Memory B cell (primary cell): Measurements from ENCODE around the gene BTG2.
"Not testable (repeated sequence)": the region's sequence is repeated elsewhere in the genome, so short reads cannot be mapped to it uniquely, and the experiment has no call there.

Experiments used
- ATAC-seq: fragments of 150-1000 bp; cut with Tn5 transposase; 2 replicates; pipeline ENCODE4 v1.10.0; 2021; ENCODE audit warnings: low read depth, mild to moderate bottlenecking, moderate library complexity
- DNase-seq, 2 donors: peaks; one replicate each; pipeline ENCODE4 v3.0.0; 2022; ENCODE audit warnings: low spot score in 2 of 2
- H3K27ac Mint-ChIP-seq: one replicate; pipeline ENCODE4 v1.8.0; 2022; ENCODE audit warnings: mild to moderate bottlenecking, moderate library complexity, mixed read lengths
- H3K27me3 Mint-ChIP-seq: one replicate; pipeline ENCODE4 v1.8.0; 2022; ENCODE audit warnings: mixed read lengths
- H3K36me3 Mint-ChIP-seq: one replicate; pipeline ENCODE4 v1.8.0; 2022; ENCODE audit warnings: mild to moderate bottlenecking, mixed read lengths
- H3K4me1 Mint-ChIP-seq: one replicate; pipeline ENCODE4 v1.8.0; 2022; ENCODE audit warnings: mixed read lengths
- H3K4me3 Mint-ChIP-seq: one replicate; pipeline ENCODE4 v1.8.0; 2022; ENCODE audit warnings: mild to moderate bottlenecking, moderate library complexity, mixed read lengths
- H3K9me3 Mint-ChIP-seq: one replicate; pipeline ENCODE4 v1.8.0; 2022; ENCODE audit warnings: mixed read lengths

BTG2 gene

DNA sequence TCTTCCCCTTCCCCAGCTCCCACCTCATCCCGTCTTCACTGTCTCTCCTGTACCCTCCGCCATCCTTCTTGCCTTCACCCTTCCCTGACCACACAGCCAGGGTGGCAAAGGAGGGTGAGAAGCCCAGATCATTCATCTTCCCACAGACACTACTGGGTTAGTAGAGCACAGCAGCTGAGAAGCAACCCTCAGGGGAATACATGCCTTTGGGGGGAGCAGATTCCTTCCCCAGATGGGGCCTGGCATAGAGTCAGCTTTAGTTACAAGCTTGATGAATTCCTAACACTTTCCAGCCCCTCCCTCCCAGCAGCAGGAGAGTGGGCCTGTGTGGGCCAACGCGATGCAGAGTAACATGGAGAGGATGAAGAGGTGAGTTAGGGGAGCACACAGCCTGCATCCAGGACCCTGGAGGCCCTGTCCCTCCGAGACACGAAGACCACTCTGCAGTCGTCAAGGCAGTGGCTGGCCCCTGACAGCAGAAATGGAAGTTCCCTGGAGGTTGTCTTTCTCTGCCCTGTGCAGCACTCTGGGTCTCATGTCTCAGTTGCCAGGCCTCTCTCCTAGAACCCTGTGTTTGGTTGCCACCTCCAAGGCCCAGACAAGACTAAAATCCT, 8.8 kb upstream of the BTG2 start:
- Mint-ChIP-seq H3K27ac (peak overlapping the region; percentile 92), H3K27me3 (no peaks in the 10 kb centered on the region), H3K4me3 (peak overlapping the region; percentile 33), H3K4me1 (peaks cover 67% of the 10 kb centered on the region), H3K36me3 (no peaks in the 10 kb centered on the region), H3K9me3 (no peaks in the 10 kb centered on the region)
- ATAC-seq = no peak
- DNase-seq = no peak

DNA sequence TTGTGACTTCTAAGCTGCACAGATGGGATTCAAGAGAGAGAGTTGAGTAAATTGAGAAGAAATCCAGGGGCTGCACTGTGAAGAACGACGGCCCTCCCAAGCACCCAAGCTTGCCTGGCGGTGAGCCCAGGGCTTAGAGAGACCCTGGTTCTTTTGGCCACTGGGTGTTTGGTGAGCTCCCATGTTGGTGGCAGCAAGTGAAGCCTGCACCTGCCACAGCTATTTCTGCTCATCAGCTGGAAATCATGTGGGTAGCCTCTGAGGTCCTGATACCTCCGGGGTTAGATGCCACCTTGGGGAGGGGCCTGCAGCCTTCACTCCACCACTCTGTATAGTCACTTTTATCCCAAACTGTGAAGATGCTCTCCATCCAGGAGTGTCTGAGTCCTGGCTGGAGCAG, 6.2 kb upstream of the BTG2 start:
- ATAC-seq = peak; percentile 79
- Mint-ChIP-seq H3K9me3 (no peaks in the 10 kb centered on the region), H3K36me3 (no peaks in the 10 kb centered on the region), H3K4me3 (peak overlapping the region; percentile 62), H3K27me3 (no peaks in the 10 kb centered on the region), H3K4me1 (peaks cover 67% of the 10 kb centered on the region), H3K27ac (peak overlapping the region; percentile 92)
- peak in 1 of 2 donors; percentile 41 for DNase-seq

DNA sequence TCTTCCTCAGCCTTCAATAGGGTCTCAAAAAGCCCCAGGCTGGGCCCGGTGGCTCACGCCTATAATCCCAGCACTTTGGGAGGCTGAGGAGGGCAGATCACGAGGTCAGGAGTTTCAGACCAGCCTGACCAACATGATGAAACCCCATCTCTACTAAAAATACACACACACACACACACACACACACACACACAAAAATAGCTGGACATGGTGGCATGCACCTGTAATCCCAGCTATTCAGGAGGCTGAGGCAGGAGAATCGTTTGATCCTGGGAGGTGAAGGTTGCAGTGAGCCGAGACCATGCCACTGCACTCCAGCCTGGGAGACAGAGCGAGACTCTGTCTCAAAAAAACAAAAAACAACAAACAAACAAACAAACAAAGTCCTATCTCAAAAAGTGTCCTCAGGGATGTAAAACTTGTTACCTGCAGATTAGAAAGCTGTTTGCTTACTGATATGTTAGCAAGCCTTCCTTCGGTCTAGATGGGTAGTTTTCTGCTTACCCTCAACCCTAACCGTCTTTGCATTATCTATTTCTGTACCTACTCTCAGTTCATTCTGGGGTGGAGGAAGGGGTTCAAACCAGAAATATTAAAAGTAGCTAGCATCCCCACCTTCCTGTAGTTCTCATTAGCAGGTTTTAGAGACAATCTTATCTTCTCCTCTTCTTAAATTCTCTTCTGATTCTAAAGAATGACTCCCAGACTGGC, 5.4 kb upstream of the BTG2 start:
- not testable (repeated sequence) for H3K9me3 Mint-ChIP-seq, H3K27me3 Mint-ChIP-seq, H3K36me3 Mint-ChIP-seq, ATAC-seq, DNase-seq
- Mint-ChIP-seq H3K27ac (peak overlapping the region; percentile 92), H3K4me1 (peaks cover 70% of the 10 kb centered on the region), H3K4me3 (peak overlapping the region; percentile 62)

DNA sequence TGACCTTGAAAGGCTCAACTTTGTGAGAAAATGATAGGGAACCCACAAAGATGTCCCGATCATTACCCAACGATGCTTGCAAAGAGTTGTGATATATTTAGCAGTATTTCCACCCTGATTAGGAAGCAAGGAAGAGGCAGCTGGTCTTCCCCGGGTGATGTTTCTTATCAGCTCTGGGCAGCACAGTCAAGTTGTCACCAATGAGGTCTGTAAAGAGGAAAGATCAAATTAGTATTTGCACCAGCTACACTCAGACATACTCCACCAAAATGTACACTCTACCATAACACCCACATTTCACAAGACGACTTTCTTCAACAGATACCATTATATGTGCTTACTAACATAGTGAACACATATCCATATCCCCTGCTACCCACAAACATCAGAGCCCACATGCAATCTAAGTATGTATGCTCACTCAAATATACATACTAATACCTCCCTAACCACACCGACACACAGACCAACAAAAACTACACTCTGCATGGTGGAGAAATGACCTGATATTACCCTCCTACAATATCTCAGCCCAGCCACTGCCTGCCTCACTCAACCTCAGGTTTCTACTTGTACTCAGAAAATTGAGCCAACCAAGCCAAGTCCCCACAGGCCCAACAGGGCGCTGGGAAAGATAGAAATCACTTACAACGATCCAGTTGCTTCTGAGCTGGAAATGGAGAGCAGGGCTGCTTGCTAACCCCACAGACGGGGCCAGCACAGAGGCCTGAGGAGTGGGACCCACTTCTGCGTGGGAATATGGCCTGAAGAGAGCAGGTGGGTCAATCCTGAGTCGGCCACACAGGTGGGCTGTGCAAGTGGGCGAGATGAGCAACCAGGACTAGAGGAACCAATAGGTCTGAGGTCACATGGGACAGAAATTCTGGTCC, 4.6 kb upstream of the BTG2 start:
- Mint-ChIP-seq H3K4me1 (peaks cover 62% of the 10 kb centered on the region), H3K27me3 (no peaks in the 10 kb centered on the region), H3K27ac (peak overlapping the region; percentile 92), H3K9me3 (no peaks in the 10 kb centered on the region), H3K36me3 (no peaks in the 10 kb centered on the region), H3K4me3 (peak overlapping the region; percentile 62)
- DNase-seq (no peak), ATAC-seq (no peak)

DNA sequence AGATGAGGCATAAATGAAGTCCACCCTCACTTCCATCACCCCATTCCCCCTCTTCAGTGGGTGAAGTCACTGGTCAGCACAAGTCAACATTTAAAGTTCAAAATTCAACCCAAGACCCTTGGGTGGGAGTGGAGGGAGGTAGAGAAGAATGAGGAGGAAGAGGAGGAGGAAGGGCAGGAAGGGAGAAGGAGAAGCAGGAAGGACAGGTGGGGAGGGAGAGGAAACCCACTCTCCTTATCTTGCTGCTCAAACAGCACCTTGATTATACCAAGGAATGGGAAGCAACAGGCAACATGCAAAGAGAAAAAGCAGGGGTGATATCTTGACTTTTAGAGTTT, 4.0 kb upstream of the BTG2 start:
- H3K36me3 Mint-ChIP-seq = peaks cover 3% of the 10 kb centered on the region
- DNase-seq = no peak
- no peak overlapping the region for H3K4me3 Mint-ChIP-seq
- H3K27me3 Mint-ChIP-seq = no peaks in the 10 kb centered on the region
- H3K4me1 Mint-ChIP-seq = peaks cover 56% of the 10 kb centered on the region
- peak overlapping the region; percentile 92 for H3K27ac Mint-ChIP-seq
- H3K9me3 Mint-ChIP-seq = no peaks in the 10 kb centered on the region
- no peak for ATAC-seq

DNA sequence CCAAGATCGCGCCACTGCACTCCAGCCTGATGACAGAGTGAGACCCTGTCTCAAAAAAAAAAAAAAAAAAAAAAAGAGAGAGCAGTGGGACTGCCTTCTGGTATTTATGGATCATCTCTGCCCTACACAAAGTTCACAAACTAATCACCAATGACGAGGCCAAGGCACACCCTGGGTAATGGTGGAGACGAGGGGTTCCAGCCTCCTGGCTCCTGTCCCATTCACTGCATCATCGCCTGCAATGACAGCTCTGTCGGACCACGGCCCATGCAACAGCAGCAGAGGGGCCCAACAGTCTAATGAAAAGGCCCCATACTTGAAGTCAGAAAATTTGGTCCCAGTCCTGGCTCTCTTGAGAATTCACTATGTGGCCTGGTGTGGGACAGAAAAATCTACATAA, 2.9 kb upstream of the BTG2 start:
- ATAC-seq (no peak), DNase-seq (no peak)
- H3K27me3 Mint-ChIP-seq = no peaks in the 10 kb centered on the region
- peaks cover 53% of the 10 kb centered on the region for H3K4me1 Mint-ChIP-seq
- H3K27ac Mint-ChIP-seq = peak overlapping the region; percentile 100
- H3K9me3 Mint-ChIP-seq = no peaks in the 10 kb centered on the region
- peaks cover 14% of the 10 kb centered on the region for H3K36me3 Mint-ChIP-seq
- H3K4me3 Mint-ChIP-seq = no peak overlapping the region

DNA sequence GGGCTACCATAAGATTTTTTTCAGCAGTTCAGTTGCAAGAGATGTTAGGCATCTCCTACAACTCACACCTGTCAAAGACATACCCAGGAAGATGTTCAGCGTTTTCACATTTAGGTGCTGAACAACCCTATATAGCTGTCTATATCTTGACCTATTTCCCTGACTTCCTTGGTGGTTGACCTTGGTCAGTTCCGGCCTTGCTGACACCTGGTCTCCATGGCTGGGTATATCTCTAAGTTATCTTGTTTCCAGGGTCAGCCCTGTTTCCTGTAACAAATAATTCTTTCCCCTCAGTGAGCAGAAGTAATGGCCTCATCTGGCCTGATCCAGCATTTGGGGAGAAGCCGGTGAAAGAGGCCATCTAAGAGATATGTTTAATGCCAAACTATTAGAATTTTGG, 2.4 kb upstream of the BTG2 start:
- ATAC-seq = no peak
- Mint-ChIP-seq H3K4me3 (no peak overlapping the region), H3K27ac (peak overlapping the region; percentile 100), H3K9me3 (no peaks in the 10 kb centered on the region), H3K36me3 (peaks cover 17% of the 10 kb centered on the region), H3K27me3 (no peaks in the 10 kb centered on the region), H3K4me1 (peaks cover 53% of the 10 kb centered on the region)
- no peak for DNase-seq

DNA sequence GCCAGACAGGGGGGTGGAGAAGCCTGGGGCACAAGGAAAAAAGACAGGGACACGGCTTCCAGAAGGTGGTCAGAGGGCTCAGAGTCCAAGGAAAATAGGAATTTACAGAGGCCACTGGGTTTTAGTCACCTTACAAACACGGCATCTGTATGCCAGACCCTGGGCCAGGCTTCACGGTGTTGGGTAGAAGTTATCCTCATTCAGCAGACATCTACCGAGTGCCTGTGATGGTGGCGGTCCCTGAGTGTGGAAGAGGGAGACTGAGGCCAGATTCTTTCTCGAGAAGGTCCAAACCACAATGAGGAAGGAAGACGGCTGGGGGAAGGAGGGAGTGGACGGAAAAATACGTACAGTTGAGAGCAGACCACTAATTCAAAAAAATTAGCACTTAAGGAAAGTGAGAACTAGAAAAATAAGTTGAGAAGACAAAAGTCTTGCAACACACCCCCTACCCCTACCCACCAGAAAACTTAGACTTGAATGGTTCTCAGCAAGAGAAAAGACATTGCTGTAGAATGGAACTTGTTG, 864 bp upstream of the BTG2 start:
- Mint-ChIP-seq H3K27me3 (no peaks in the 10 kb centered on the region), H3K36me3 (peaks cover 33% of the 10 kb centered on the region), H3K4me1 (peaks cover 50% of the 10 kb centered on the region), H3K4me3 (peak overlapping the region; percentile 90), H3K9me3 (no peaks in the 10 kb centered on the region), H3K27ac (peak overlapping the region; percentile 100)
- DNase-seq (no peak), ATAC-seq (no peak)

DNA sequence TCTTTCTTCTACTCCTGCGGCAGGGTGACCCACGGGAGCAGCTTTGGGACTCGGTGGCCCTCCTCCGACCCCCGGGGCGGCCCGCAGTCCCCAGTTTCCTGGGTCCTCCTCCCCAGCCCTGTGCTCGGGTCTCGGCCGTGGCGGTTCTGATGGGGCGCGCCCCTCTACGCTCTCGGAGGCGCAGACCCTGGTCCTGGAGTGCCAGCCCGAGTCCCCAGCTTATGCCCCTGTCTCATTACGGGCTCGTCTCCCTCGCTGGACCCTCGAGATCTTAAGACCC, 430 bp downstream of the BTG2 start:
- Mint-ChIP-seq H3K4me1 (peaks cover 55% of the 10 kb centered on the region), H3K9me3 (no peaks in the 10 kb centered on the region), H3K4me3 (peak overlapping the region; percentile 99), H3K27me3 (no peaks in the 10 kb centered on the region), H3K27ac (peak overlapping the region; percentile 100), H3K36me3 (peaks cover 44% of the 10 kb centered on the region)
- peak; percentile 4 for ATAC-seq
- DNase-seq = no peak

DNA sequence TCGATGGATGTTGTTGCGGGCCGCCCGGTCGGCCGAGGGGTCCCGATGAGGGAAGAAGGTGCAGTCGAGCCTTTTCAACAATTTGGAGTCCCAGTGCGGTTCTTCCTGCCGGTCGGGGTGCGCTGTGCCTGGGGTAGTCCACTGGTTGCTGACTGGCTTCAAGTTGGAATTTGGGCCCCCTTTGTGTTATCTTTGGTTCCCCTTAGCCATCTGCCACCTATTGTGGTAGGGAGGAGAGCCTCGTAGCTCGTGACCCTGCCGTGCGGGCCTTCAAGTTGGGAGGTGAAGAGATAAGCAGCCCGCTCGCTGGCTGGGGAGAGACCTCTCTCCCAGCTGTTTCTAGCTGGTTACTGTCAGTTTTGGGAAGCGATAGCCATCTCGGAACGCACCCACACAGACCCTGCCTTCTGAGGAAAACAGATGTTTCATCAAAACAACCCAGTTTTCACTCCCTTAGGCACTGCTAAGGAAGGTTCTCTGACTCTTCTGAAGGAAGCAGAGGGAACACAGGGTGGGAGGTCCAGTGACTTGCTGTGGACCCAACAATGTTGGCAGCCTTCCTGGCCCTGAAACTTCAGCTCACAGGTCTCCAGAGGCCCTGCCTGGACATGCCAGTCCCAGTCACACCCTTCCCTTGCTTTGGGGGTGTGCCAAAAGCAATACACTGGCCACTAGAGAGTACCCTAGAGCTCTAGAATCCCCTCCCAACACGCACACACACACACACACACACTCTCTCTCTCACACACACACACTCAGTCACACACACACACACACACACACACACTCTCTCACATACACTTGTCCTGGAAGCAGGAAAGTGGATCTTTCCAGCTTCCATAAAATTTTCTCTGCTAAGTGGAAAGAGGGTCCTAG, 1.0 kb downstream of the BTG2 start:
- Mint-ChIP-seq H3K9me3 (no peaks in the 10 kb centered on the region), H3K27me3 (no peaks in the 10 kb centered on the region), H3K27ac (peak overlapping the region; percentile 100), H3K4me1 (peaks cover 55% of the 10 kb centered on the region), H3K4me3 (peak overlapping the region; percentile 99), H3K36me3 (peaks cover 44% of the 10 kb centered on the region)
- ATAC-seq (no peak), DNase-seq (no peak)

DNA sequence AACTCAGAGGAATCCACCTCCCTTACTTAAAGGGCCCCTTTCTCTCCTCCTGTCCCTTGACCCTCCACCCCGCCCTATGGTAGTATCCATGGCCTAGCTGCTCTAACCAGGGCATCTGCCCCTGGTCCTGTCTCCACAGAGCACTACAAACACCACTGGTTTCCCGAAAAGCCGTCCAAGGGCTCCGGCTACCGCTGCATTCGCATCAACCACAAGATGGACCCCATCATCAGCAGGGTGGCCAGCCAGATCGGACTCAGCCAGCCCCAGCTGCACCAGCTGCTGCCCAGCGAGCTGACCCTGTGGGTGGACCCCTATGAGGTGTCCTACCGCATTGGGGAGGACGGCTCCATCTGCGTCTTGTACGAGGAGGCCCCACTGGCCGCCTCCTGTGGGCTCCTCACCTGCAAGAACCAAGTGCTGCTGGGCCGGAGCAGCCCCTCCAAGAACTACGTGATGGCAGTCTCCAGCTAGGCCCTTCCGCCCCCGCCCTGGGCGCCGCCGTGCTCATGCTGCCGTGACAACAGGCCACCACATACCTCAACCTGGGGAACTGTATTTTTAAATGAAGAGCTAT, 1.7 kb downstream of the BTG2 start:
- Mint-ChIP-seq H3K27me3 (no peaks in the 10 kb centered on the region), H3K4me3 (peak overlapping the region; percentile 99), H3K36me3 (peaks cover 44% of the 10 kb centered on the region), H3K9me3 (no peaks in the 10 kb centered on the region), H3K27ac (peak overlapping the region; percentile 100), H3K4me1 (peaks cover 61% of the 10 kb centered on the region)
- DNase-seq (no peak), ATAC-seq (no peak)

DNA sequence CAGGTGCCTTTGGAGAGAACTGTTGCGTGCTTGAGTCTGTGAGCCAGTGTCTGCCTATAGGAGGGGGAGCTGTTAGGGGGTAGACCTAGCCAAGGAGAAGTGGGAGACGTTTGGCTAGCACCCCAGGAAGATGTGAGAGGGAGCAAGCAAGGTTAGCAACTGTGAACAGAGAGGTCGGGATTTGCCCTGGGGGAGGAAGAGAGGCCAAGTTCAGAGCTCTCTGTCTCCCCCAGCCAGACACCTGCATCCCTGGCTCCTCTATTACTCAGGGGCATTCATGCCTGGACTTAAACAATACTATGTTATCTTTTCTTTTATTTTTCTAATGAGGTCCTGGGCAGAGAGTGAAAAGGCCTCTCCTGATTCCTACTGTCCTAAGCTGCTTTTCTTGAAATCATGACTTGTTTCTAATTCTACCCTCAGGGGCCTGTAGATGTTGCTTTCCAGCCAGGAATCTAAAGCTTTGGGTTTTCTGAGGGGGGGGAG, 2.4 kb downstream of the BTG2 start:
- Mint-ChIP-seq H3K4me3 (peak overlapping the region; percentile 99), H3K27ac (peak overlapping the region; percentile 100), H3K4me1 (peaks cover 63% of the 10 kb centered on the region), H3K36me3 (peaks cover 44% of the 10 kb centered on the region), H3K27me3 (no peaks in the 10 kb centered on the region), H3K9me3 (no peaks in the 10 kb centered on the region)
- DNase-seq (no peak), ATAC-seq (no peak)

DNA sequence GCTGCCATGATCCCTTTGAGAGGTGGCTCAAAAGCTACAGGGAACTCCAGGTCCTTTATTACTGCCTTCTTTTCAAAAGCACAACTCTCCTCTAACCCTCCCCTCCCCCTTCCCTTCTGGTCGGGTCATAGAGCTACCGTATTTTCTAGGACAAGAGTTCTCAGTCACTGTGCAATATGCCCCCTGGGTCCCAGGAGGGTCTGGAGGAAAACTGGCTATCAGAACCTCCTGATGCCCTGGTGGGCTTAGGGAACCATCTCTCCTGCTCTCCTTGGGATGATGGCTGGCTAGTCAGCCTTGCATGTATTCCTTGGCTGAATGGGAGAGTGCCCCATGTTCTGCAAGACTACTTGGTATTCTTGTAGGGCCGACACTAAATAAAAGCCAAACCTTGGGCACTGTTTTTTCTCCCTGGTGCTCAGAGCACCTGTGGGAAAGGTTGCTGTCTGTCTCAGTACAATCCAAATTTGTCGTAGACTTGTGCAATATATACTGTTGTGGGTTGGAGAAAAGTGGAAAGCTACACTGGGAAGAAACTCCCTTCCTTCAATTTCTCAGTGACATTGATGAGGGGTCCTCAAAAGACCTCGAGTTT, 3.1 kb downstream of the BTG2 start:
- no peak for DNase-seq
- no peak for ATAC-seq
- Mint-ChIP-seq H3K27me3 (no peaks in the 10 kb centered on the region), H3K9me3 (no peaks in the 10 kb centered on the region), H3K27ac (peak overlapping the region; percentile 100), H3K4me3 (peak overlapping the region; percentile 99), H3K36me3 (peaks cover 44% of the 10 kb centered on the region), H3K4me1 (peaks cover 60% of the 10 kb centered on the region)
